ENCODE data around the gene CEP83.

The CEP83 gene

DNA sequence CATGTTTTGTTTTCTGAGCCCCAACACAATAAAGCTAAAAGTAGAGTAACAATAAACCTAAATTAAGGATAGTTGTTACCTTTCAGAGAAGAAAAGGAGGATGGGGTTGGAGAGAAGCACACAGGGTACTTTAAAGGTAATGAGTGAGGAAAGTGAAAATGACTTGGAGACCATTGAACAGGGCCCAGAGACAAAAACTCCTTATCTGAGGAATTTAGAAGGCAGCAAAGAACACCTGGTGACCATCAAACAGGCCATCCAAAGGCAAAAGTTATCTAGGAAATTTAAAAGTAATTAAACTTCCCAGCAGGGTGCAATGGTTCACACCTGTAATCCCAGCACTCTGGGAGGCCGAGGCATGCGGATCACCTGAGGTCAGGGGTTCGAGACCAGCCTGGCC, 39.0 kb upstream of the CEP83 start:
- TF ChIP-seq, protein P1, sequence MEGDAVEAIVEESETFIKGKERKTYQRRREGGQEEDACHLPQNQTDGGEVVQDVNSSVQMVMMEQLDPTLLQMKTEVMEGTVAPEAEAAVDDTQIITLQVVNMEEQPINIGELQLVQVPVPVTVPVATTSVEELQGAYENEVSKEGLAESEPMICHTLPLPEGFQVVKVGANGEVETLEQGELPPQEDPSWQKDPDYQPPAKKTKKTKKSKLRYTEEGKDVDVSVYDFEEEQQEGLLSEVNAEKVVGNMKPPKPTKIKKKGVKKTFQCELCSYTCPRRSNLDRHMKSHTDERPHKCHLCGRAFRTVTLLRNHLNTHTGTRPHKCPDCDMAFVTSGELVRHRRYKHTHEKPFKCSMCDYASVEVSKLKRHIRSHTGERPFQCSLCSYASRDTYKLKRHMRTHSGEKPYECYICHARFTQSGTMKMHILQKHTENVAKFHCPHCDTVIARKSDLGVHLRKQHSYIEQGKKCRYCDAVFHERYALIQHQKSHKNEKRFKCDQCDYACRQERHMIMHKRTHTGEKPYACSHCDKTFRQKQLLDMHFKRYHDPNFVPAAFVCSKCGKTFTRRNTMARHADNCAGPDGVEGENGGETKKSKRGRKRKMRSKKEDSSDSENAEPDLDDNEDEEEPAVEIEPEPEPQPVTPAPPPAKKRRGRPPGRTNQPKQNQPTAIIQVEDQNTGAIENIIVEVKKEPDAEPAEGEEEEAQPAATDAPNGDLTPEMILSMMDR (conservative IDR thresholded peaks at IDR 0.05) = no peak
- H3K27ac ChIP-seq = no peak overlapping the region

DNA sequence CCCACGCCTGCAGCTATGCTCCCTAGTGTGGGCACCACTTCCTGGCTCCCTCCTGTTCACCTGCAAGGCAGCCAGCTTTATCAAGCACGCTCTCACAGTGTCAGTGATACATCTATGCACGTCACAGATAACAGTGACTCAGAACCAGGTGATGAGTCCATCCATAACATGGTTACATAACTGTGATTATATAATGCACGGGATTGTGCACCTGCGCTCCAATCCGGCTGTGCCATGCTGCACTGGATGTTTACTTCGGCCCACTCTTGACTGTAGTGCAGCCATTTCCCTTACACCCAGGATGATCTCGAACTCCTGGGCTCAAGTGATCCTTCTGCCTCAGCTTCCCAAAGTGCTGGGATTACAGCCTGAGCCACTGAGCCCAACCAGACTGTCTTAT, 38.4 kb upstream of the CEP83 start:
- TF ChIP-seq, protein P1 (conservative IDR thresholded peaks at IDR 0.05) = no peak
- H3K27ac ChIP-seq = no peak overlapping the region

DNA sequence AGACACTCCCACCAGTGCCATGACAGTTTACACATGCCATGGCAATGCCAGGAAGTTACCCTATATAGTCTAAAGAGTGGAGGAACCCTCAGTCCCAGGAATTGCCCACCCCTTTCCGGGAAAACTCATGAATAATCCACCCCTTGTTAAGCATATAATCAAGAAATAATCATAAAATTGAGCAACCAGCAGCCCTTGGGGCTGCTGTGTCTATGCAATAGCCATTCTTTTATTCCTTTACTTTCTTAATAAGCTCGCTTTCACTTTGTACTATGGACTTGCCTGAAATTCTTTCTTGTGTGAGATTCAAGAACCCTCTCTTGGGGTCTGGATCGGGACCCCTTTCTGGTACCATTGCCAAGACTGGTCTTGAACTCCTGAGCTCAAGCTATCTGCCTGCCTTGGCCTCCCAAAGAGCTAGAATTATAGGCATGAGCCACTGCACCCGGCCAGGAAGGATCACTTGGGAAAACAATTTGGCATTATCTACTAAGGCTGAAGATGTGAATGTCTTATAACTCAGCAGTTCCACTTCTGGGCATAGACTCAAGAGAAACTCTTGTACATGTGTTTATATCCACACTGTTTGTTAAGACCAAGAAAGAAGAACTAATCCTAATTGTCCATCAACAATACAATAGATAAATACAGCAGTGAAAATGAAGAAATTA, 35.9 kb upstream of the CEP83 start:
- H3K27ac ChIP-seq = no peak overlapping the region
- TF ChIP-seq, protein P1 (conservative IDR thresholded peaks at IDR 0.05) = no peak

DNA sequence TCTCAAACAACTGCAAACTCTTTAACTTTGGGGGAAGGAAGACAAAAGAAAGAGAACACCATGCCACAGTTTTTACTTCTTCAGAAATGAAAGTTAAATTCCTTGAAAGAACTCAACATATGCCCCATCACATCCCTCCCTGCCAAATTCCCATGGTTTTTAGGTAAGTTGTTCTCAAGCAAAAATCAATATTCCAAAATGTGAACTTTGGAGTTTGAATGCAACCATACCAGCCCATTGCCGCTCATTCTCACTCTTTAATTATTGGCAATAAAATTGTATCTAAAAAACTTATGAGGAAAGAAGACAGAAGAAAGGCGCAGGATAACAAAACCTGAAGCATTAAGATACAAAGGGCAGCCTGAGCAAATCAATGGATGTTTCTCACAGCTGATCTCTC, 31.8 kb upstream of the CEP83 start:
- no peak overlapping the region for H3K27ac ChIP-seq
- TF ChIP-seq, protein P1 (conservative IDR thresholded peaks at IDR 0.05) = no peak

DNA sequence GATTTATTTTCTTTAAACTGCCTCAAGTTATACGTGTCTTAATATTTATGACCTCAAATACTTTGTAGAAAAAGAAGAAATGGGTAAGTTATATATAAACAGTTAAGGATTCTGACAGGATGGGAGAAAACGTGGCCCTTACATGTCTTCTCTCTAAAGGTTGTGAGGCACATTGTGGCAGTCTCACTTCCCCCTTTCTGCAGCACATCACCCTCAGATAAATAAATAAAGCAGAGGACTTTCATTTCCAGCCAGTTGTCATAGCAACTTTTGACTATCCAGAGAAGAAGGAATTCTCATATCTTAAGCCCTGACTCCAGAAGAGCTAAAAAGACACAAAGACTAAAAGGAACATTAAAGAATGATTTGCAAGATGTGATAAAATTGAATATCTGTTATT, 28.8 kb upstream of the CEP83 start:
- TF ChIP-seq, protein P1 (conservative IDR thresholded peaks at IDR 0.05) = no peak

DNA sequence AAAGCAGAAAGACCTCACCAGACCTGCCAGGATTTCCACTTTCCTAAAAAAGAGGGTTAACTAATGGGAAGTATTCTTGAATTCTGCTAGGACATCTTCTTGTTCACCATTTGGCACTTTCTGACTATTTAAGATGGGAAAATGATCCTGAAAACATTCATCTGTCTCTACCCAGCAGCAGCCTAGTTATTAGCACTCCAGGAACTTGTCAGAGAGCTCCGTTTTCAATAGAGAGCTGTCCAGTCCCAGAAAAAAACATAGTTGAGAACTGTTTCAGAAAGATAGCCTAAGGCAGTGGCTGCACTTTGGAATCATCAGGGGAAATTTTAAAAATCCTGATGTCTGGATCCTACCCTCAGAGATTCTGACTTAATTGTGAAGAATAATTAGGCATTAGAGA, 22.1 kb upstream of the CEP83 start:
- no peak overlapping the region for H3K27ac ChIP-seq

More for the DNA sequence above, 28.8 kb upstream of the CEP83 start:
- no peak overlapping the region for H3K27ac ChIP-seq

DNA sequence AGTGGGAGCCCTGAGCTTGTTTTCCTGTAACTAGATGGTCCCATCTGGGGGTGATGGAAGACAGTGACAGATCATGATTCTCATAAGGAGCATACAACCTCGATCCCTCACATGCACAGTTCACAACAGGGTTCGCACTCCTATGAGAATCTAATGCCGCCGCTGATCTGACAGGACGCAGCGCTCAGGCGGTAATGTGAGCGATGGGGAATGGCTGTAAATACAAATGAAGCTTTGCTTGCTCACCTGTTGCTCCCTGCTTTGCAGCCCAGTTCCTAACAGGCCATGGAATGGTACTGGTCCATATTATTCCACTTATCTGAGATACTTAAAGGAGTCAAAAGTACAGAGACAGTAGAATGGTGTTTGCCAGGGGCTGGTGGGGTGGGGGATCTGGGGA, 9.9 kb upstream of the CEP83 start:
- TF ChIP-seq, protein P1 (conservative IDR thresholded peaks at IDR 0.05) = no peak
- H3K27ac ChIP-seq = no peak overlapping the region

More for the DNA sequence above, 22.1 kb upstream of the CEP83 start:
- TF ChIP-seq, protein P1 (conservative IDR thresholded peaks at IDR 0.05) = no peak
